DMS 273 (cell line): ENCODE results near the gene DNASE2B.

Experiments
- DNase-seq: peaks from one replicate; lab custom pipeline; 2025; ENCODE audit not compliant: unreplicated experiment; lab: John Stamatoyannopoulos, UW

DNASE2B gene

DNA sequence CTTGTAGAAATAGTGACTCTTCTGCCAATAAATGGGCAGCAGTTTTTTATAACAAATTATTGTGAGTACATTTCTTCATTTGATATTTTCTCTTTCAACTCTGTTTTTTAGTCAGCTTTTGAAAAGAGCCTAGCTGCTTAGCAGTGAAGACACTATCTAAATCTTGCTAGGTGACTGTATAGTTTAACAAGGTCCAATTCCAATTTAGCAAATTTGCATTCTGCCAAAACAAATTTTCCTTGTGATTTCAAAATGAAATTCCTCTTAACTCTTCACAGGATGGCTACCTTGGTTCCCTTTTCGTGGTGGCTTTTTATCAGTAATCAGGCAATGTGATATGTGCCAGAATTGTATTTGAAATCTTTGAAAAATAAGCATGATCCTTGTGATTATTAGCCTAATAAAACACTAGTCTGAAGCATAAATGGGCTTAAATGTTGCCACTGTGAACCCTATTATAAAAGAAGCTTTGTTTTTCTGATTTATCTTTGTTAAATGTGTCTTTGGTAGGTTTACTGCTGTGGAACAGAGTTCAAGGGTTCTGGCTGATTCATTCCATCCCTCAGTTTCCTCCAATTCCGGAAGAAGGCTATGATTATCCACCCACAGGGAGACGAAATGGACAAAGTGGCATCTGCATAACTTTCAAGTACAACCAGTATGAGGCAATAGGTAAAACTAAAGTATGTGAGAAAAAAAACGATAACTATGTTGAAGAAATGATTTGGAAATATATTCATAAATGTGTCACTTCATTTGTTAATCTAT is 12.2 kb downstream of the DNASE2B start:
- DNase-seq: no peak

DNA sequence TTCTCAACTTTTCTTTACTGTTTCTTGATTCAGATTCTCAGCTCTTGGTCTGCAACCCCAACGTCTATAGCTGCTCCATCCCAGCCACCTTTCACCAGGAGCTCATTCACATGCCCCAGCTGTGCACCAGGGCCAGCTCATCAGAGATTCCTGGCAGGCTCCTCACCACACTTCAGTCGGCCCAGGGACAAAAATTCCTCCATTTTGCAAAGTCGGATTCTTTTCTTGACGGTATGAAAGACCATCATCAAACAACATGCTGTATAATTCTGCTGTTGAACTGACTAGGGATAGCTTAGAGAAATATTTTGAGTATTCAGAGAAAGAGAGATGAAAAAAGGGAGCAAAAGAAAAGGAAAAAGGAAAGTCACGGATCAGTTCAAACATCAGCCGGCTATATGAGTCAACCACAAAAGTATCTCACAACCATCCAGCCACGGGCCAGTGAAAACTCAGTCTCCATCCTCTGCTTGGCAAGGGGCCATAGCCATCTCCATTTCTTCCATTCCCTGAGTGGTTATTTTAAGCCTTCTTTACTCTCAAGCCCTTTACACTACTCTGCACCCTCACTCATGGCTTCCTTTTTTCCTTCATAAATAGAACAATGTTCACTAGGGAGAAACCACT is 14.1 kb downstream of the DNASE2B start:
- no peak for DNase-seq

DNA sequence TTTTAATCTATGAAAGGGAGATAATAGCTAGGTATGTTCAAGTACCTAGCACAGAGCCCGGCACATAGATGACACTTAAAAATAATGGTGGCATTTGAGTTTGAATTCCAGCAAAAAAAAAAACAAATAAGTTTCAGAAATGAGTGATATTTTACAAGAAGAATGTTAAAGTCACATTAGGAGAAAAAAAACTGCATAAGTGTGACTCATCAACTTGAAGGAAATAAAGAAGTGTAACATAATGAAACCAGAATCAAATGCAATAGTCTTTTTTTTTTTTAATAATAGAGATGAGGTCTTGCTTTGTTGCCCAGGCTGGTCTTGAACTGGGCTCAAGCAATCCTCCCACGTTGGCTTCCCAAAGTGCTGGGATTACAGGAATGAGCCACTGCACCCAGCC is 17.1 kb downstream of the DNASE2B start:
- DNase-seq: no peak

DNA sequence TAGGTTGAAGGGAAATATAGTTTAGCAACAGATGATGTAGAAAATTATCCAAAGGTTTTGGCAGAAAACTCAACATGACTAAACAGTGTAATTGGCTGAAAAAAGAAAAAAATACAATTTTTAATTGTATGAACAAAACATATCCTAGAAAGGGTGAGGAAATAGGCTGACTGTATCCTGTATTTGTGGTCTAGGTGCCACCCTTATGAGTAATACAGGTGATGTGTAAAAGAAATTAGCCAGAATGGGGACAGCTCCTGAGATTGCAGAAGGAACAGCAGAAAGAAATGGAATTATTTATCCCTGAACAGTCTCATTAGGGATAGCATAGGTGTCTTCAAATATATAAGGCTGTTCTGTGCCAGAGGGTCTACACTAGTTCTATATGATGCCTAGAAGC is 24.6 kb downstream of the DNASE2B start:
- no peak for DNase-seq

GRCh38 chr1:84424513-84425149 is 26.3 kb downstream of the DNASE2B start:
- DNase-seq: no peak

DNA sequence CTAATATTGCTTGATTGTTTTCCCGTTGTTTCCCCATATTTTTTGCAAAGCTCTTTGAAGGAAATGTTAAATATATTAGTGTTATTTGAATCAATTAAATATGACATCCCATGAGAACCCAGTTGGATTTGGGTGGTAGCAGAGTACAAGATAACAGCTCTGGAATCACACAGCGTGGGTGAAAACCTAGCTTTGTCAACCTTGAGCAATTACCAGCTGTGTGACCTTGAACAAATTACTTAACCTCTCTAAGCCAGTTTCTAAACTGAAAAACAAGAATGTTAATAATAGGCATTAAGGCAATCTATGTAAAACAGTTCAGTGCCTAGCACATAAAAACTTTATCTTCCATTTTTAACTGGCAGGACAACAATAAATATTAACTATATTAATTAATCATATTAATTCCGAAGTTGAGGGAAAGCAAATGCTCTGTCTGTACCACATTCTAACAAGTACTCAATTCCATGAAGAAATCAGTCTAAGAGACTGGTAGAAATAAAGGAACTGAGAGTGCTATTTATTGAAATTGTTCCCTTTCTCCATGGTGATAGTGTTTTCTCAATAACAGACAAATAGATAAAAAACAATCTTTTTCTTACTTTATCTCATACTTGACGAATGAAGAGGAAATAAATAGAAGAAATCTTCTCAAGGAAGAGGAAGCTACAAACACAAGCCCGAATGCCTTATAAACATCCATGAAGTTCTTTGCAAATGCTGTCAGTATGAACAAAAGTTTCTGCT is 27.0 kb downstream of the DNASE2B start:
- no peak for DNase-seq

DNA sequence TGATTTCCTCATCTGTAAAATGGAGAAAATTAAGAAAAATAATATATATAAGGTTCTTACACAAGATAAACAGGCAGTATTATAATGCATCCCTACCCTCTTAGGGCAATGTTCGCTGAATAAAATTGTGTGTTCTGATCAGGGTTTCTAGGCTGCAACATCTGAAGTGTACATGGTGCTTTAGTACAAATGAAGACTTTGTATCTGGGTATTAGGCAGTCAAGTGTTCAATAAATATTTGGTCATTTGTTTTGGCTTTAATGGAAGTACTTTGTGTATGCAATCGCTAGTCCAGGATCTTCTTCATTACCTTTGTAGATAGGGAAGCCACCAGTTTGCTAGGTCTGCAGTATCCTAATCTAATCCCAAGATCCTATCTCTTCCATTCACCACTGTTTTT is 28.1 kb downstream of the DNASE2B start:
- DNase-seq: no peak

- no peak for DNase-seq
Observed at GRCh38 chr1:84427250-84428188, 29.2 kb downstream of the DNASE2B start.

DNA sequence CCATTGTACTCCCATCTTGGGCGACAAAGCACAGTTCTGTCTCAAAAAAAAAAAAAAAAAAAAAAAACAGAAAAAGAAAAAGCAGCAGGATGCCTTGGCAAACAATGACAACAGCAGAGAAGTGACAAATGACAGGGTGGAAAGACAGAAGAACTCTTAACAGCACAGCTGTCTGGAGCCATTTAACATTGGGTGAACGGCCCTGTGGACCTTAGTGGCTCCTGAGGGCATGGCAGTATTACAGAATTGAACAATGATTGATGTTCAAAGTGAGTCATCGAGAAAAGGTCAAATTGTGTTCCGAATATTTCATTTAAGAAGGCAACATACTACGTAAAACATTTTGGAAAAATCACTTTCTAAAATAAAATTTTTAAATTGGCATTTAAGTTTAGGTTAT is 30.0 kb downstream of the DNASE2B start:
- no peak for DNase-seq

GRCh38 chr1:84429231-84429630 is 30.9 kb downstream of the DNASE2B start:
- no peak for DNase-seq

- no peak for DNase-seq
Observed at GRCh38 chr1:84430546-84430945, 32.3 kb downstream of the DNASE2B start.

- peak; percentile 74 for DNase-seq
Observed at GRCh38 chr1:84433258-84434080, 35.2 kb downstream of the DNASE2B start.

DNA sequence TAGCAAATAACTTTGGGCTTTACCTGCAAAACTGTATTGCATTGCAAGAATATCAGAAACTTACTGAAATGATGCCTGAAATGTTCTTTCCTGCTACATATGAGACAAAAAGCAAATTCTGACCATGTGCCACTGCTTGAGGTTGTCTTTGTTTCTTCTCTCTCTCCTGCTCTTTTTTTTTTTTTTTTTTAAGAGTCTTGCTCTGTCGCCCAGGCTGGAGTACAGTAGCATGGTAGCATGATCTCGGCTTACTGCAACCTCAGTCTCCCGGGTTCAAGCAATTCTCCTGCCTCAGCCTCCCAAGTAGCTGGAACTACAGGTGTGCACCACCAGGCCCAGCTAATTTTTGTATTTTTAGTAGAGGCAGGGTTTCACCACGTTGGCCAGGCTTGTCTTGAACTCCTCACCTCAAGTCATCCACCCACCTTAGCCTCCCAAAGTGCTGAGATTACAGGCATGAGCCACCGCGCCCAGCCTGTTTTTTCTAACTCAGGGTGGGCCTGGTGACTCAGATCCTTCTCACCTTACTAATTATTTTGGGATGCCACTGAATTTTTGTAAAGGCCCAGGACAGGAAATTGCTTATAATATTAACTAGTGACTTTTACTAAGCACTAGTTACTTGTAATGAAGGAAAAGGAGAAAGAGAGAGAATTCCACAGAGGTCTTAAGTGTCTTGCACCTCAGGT is 35.9 kb downstream of the DNASE2B start:
- no peak for DNase-seq

- no peak for DNase-seq
Observed at GRCh38 chr1:84434801-84435549, 36.7 kb downstream of the DNASE2B start.

GRCh38 chr1:84436876-84437655 is 38.8 kb downstream of the DNASE2B start:
- DNase-seq: no peak

GRCh38 chr1:84442256-84442655 is 44.0 kb downstream of the DNASE2B start:
- peak; percentile 72 for DNase-seq
